MCF 10A (cell line): ENCODE measurements around the gene ABCC9. TPM values are rescaled to one million over a fixed set of nuclear protein-coding genes. Genes with fewer than 3 reads are reported as not detected.
"Not testable (repeated sequence)": the region's sequence is repeated elsewhere in the genome, so short reads cannot be mapped to it uniquely, and the experiment has no call there.

Experiments
- BruUV-seq: library from RNA; stranded (reverse); fragments of 400-500 nt; replicated peaks from 2 replicates; lab custom pipeline; 2021; lab: Mats Ljungman, UMichigan
- CTCF ChIA-PET: fragments of 300-600 bp; sonication (Branson Sonifier 250); formaldehyde crosslinking; extraction: SDS; loops from one replicate; lab custom pipeline; 2021; ENCODE audit warnings: antibody characterized with exemption, inconsistent platforms; lab: Yijun Ruan, JAX
- POLR2A ChIA-PET: fragments of 300-600, 350-650 bp; sonication (Branson Sonifier 250); formaldehyde crosslinking; extraction: SDS; loops from one replicate; lab custom pipeline; 2020; ENCODE audit warnings: antibody characterized with exemption, inconsistent platforms; lab: Yijun Ruan, JAX
- DNase-seq: peaks from one replicate; pipeline ENCODE4 v3.0.0-alpha.2; 2018; ENCODE audit not compliant: unreplicated experiment
- H3K27ac Mint-ChIP-seq: one replicate; pipeline ENCODE4 v1.8.0; 2022; ENCODE audit warnings: mild to moderate bottlenecking, low read depth, mixed read lengths; ENCODE audit not compliant: unreplicated experiment
- H3K27me3 Mint-ChIP-seq: one replicate; pipeline ENCODE4 v1.8.0; 2022; ENCODE audit warnings: mixed read lengths; ENCODE audit not compliant: insufficient read depth, unreplicated experiment
- H3K36me3 Mint-ChIP-seq: one replicate; pipeline ENCODE4 v1.8.0; 2022; ENCODE audit warnings: mild to moderate bottlenecking, moderate library complexity, mixed read lengths; ENCODE audit not compliant: insufficient read depth, unreplicated experiment
- H3K4me1 Mint-ChIP-seq: one replicate; pipeline ENCODE4 v1.8.0; 2022; ENCODE audit warnings: mixed read lengths; ENCODE audit not compliant: insufficient read depth, unreplicated experiment
- H3K4me3 Mint-ChIP-seq: one replicate; pipeline ENCODE4 v1.8.0; 2022; ENCODE audit warnings: mild to moderate bottlenecking, moderate library complexity, mixed read lengths; ENCODE audit not compliant: unreplicated experiment
- H3K9me3 Mint-ChIP-seq: one replicate; pipeline ENCODE4 v1.8.0; 2022; ENCODE audit warnings: mixed read lengths; ENCODE audit not compliant: unreplicated experiment
- CTCF ChIP-seq: fragments of 200-600 bp; IDR thresholded peaks from one replicate; pipeline ENCODE4 v1.8.0; 2022; ENCODE audit warnings: antibody characterized with exemption, mild to moderate bottlenecking; ENCODE audit not compliant: unreplicated experiment
- intact Hi-C: fragments of 100-400 bp; cut with micrococcal nuclease; formaldehyde crosslinking; loops from 2 replicates; pipeline ENCODE4 v1.14.1; 2022
- total RNA-seq: library from RNA; stranded (reverse); gene quantifications from 2 replicates; pipeline ENCODE4 v1.2.3, GENCODE V29; 2022

ABCC9 gene
- total RNA-seq, 1 experiment from 2014 or later, result 0.12 TPM

GRCh38 chr12:21910657-21911056, 30.6 kb downstream of the ABCC9 start:
- ChIA-PET POLR2A (interaction anchor here (0.7 kb wide), 1 partner anchor 455 kb away, joined by 3 read pairs; no protein-coding TSS in a partner anchor), CTCF (no interaction called here)
- H3K36me3 Mint-ChIP-seq, result no peaks in the 10 kb centered on the region
- H3K4me1 Mint-ChIP-seq, result peaks cover 10% of the 10 kb centered on the region
- H3K4me3 Mint-ChIP-seq, result no peak overlapping the region
- no peak for DNase-seq
- no peaks in the 10 kb centered on the region for H3K27me3 Mint-ChIP-seq
- no peaks in the 10 kb centered on the region for H3K9me3 Mint-ChIP-seq
- H3K27ac Mint-ChIP-seq, result no peak overlapping the region
- BruUV-seq, result no TSS peak
- intact Hi-C loops, result no loop called here
- TF ChIP-seq CTCF, result no peak

GRCh38 chr12:21907948-21908837, 33.0 kb downstream of the ABCC9 start:
- Mint-ChIP-seq H3K36me3 (no peaks in the 10 kb centered on the region), H3K4me3 (no peak overlapping the region), H3K27me3 (no peaks in the 10 kb centered on the region), H3K9me3 (no peaks in the 10 kb centered on the region), H3K4me1 (peaks cover 5% of the 10 kb centered on the region), H3K27ac (no peak overlapping the region)
- intact Hi-C loops, result no loop called here
- CTCF ChIA-PET, result no interaction called here
- POLR2A ChIA-PET, result interaction anchor here (0.7 kb wide), 1 partner anchor 11 kb away, joined by 3 read pairs; no protein-coding TSS in a partner anchor
- TF ChIP-seq CTCF, result no peak
- no peak for DNase-seq
- BruUV-seq, result no TSS peak

GRCh38 chr12:21906919-21907493, 34.2 kb downstream of the ABCC9 start:
- ChIA-PET CTCF (no interaction called here), POLR2A (no interaction called here)
- Mint-ChIP-seq H3K4me3 (no peak overlapping the region), H3K4me1 (peaks cover 4% of the 10 kb centered on the region), H3K36me3 (no peaks in the 10 kb centered on the region), H3K27ac (no peak overlapping the region), H3K9me3 (no peaks in the 10 kb centered on the region), H3K27me3 (no peaks in the 10 kb centered on the region)
- DNase-seq, result no peak
- BruUV-seq, result no TSS peak
- intact Hi-C loops, result no loop called here
- no peak for TF ChIP-seq CTCF

GRCh38 chr12:21899532-21899931, 41.7 kb downstream of the ABCC9 start:
- intact Hi-C loops, result not testable (repeated sequence)

More at GRCh38 chr12:21899532-21899931, 41.7 kb downstream of the ABCC9 start:
- H3K27me3 Mint-ChIP-seq, DNase-seq, H3K4me3 Mint-ChIP-seq, POLR2A ChIA-PET, H3K9me3 Mint-ChIP-seq, H3K36me3 Mint-ChIP-seq, BruUV-seq, H3K4me1 Mint-ChIP-seq, H3K27ac Mint-ChIP-seq: not testable (repeated sequence)
- CTCF ChIA-PET, result interaction anchor here (0.6 to 1.2 kb wide), 2 partner anchors 13 to 570 kb away, joined by 3 to 4 read pairs; no protein-coding TSS in a partner anchor
